Neural progenitor cell (in vitro differentiated cells): ENCODE measurements around the gene CAMK1. TPM values are rescaled to one million over a fixed set of nuclear protein-coding genes. Genes with fewer than 3 reads are reported as not detected.
A peak's percentile ranks its signal among the peaks of the same experiment; 100 is the strongest.

Experiments
- DNase-seq: peaks from one replicate; pipeline ENCODE4 v3.0.0-alpha.2; 2016; ENCODE audit warnings: low spot score
- H2AFZ ChIP-seq: fragments of 200-600 bp; sonication (generic); replicated peaks from 2 replicates; pipeline ENCODE4 v1.6.1; 2016; ENCODE audit warnings: antibody characterized with exemption
- H3F3A ChIP-seq: fragments of 200-600 bp; sonication (generic); 2 replicates; pipeline ENCODE4 v1.6.1; 2016; ENCODE audit warnings: antibody characterized with exemption, low read depth
- H3K27ac ChIP-seq: fragments of 200-600 bp; sonication (generic); 2 replicates; pipeline ENCODE4 v1.5.1; 2016; ENCODE audit warnings: mild to moderate bottlenecking
- H3K27me3 ChIP-seq: fragments of 200-600 bp; sonication (generic); 2 replicates; pipeline ENCODE4 v1.6.1; 2016; ENCODE audit warnings: mild to moderate bottlenecking, moderate library complexity
- H3K36me3 ChIP-seq: fragments of 200-600 bp; sonication (generic); 2 replicates; pipeline ENCODE4 v1.5.1; 2016
- H3K4me1 ChIP-seq: fragments of 200-600 bp; sonication (generic); 2 replicates; pipeline ENCODE4 v1.6.1; 2016; ENCODE audit warnings: mixed run types
- H3K4me2 ChIP-seq: fragments of 200-600 bp; sonication (generic); 2 replicates; pipeline ENCODE4 v1.6.1; 2016
- H3K4me3 ChIP-seq: fragments of 200-600 bp; sonication (generic); 2 replicates; pipeline ENCODE4 v1.5.1; 2016
- H3K79me2 ChIP-seq: fragments of 200-600 bp; sonication (generic); 2 replicates; pipeline ENCODE4 v1.6.1; 2016; ENCODE audit warnings: low read depth
- H3K9ac ChIP-seq: fragments of 200-600 bp; sonication (generic); 2 replicates; pipeline ENCODE4 v1.6.1; 2016
- H3K9me3 ChIP-seq: fragments of 200-600 bp; sonication (generic); 2 replicates; pipeline ENCODE4 v1.5.1; 2016; ENCODE audit warnings: low read depth
- H4K20me1 ChIP-seq: fragments of 200-600 bp; sonication (generic); 2 replicates; pipeline ENCODE4 v1.6.1; 2016; ENCODE audit warnings: low read depth
- H3K27ac Mint-ChIP-seq: 3 replicates; pipeline ENCODE4 v1.8.0; 2021; ENCODE audit warnings: mixed read lengths
- H3K27me3 Mint-ChIP-seq: 2 replicates; pipeline ENCODE4 v1.8.0; 2022; ENCODE audit warnings: low read depth, mild to moderate bottlenecking, inconsistent platforms, moderate library complexity, mixed read lengths; ENCODE audit not compliant: insufficient read depth
- H3K36me3 Mint-ChIP-seq: 3 replicates; pipeline ENCODE4 v1.8.0; 2021; ENCODE audit warnings: mixed read lengths
- H3K4me1 Mint-ChIP-seq: 3 replicates; pipeline ENCODE4 v1.8.0; 2021; ENCODE audit warnings: mixed read lengths
- H3K4me3 Mint-ChIP-seq: 3 replicates; pipeline ENCODE4 v1.8.0; 2021; ENCODE audit warnings: mild to moderate bottlenecking, moderate library complexity, mixed read lengths
- H3K9me3 Mint-ChIP-seq: 3 replicates; pipeline ENCODE4 v1.8.0; 2020; ENCODE audit warnings: mixed read lengths
- CTCF ChIP-seq: fragments of 200-600 bp; sonication (generic); IDR thresholded peaks from 2 replicates; pipeline ENCODE4 v1.5.1; 2017; ENCODE audit warnings: antibody characterized with exemption, mild to moderate bottlenecking
- EZH2 ChIP-seq: fragments of 200-600 bp; sonication (generic); IDR thresholded peaks from 2 replicates; pipeline ENCODE4 v1.6.1; 2017; ENCODE audit warnings: antibody characterized with exemption, mild to moderate bottlenecking, moderate library complexity
- EZH2phosphoT487 ChIP-seq: fragments of 200-600 bp; sonication (generic); IDR thresholded peaks from 2 replicates; pipeline ENCODE4 v1.6.1; 2017; ENCODE audit warnings: antibody characterized with exemption
- total RNA-seq: library from RNA; depleted of rRNA; stranded (reverse); fragments of >200 nt; gene quantifications from 2 replicates; pipeline ENCODE4 v1.2.3, GENCODE V29; 2015; ENCODE audit warnings: low replicate concordance

Gene CAMK1
- total RNA-seq, 1 donor from 2014 or later: 24.9 TPM

- Histone ChIP-seq H3K27ac (no peak overlapping the region), H3K79me2 (peaks cover 16% of the 10 kb centered on the region), H3K4me3 (no peak overlapping the region), H3K27me3 (no peaks in the 10 kb centered on the region), H3K9ac (no peak overlapping the region), H3K4me1 (no peaks in the 10 kb centered on the region), H4K20me1 (peaks cover 3% of the 10 kb centered on the region), H2AFZ (no peak overlapping the region), H3K4me2 (no peak overlapping the region), H3K36me3 (no peaks in the 10 kb centered on the region), H3K9me3 (no peaks in the 10 kb centered on the region), H3F3A (peaks cover 8% of the 10 kb centered on the region)
- TF ChIP-seq EZH2phosphoT487 (no peak), EZH2 (no peak), CTCF (no peak)
- Mint-ChIP-seq H3K36me3 (peaks cover 31% of the 10 kb centered on the region), H3K9me3 (no peaks in the 10 kb centered on the region), H3K4me1 (peaks cover 12% of the 10 kb centered on the region), H3K27me3 (peaks cover 7% of the 10 kb centered on the region), H3K4me3 (no peak overlapping the region), H3K27ac (no peak overlapping the region)
- DNase-seq: no peak
Measured at GRCh38 chr3:9754678-9755077, 15.1 kb downstream of the CAMK1 start.

- Histone ChIP-seq H3K36me3 (no peaks in the 10 kb centered on the region), H3K4me3 (peak overlapping the region; percentile 64), H3F3A (peaks cover 27% of the 10 kb centered on the region), H3K27ac (no peak overlapping the region), H4K20me1 (peaks cover 3% of the 10 kb centered on the region), H3K4me1 (peaks cover 4% of the 10 kb centered on the region), H3K9ac (peak overlapping the region; percentile 18), H3K79me2 (peaks cover 16% of the 10 kb centered on the region), H2AFZ (peak overlapping the region; percentile 88), H3K27me3 (no peaks in the 10 kb centered on the region), H3K4me2 (peak overlapping the region; percentile 82), H3K9me3 (no peaks in the 10 kb centered on the region)
- Mint-ChIP-seq H3K27ac (peak overlapping the region; percentile 90), H3K4me3 (peak overlapping the region; percentile 96), H3K36me3 (peaks cover 31% of the 10 kb centered on the region), H3K9me3 (no peaks in the 10 kb centered on the region), H3K4me1 (peaks cover 18% of the 10 kb centered on the region), H3K27me3 (peaks cover 2% of the 10 kb centered on the region)
- DNase-seq: no peak
- TF ChIP-seq CTCF (no peak), EZH2 (no peak), EZH2phosphoT487 (no peak)
Measured at GRCh38 chr3:9750556-9751411, 19.0 kb downstream of the CAMK1 start.

GRCh38 chr3:9749645-9750555 is 19.8 kb downstream of the CAMK1 start, which contains the start of gene OGG1:
TSS of gene OGG1 (plus strand) at chr3:9749952. CDS start at chr3:9750287, 335 bp downstream.
- peak; percentile 98 for DNase-seq
- Histone ChIP-seq H3K36me3 (no peaks in the 10 kb centered on the region), H4K20me1 (peaks cover 3% of the 10 kb centered on the region), H3K27me3 (no peaks in the 10 kb centered on the region), H3K4me1 (peaks cover 4% of the 10 kb centered on the region), H3K4me3 (peak within 1 kb of the TSS; percentile 64), H3K79me2 (peaks cover 16% of the 10 kb centered on the region), H2AFZ (peak within 1 kb of the TSS; percentile 88), H3K4me2 (peak within 1 kb of the TSS; percentile 82), H3K9me3 (no peaks in the 10 kb centered on the region), H3K9ac (peak within 1 kb of the TSS; percentile 54), H3K27ac (peak within 1 kb of the TSS; percentile 93), H3F3A (peaks cover 27% of the 10 kb centered on the region)
- H3K27ac Mint-ChIP-seq: peak within 1 kb of the TSS; percentile 90
- TF ChIP-seq EZH2 (no peak), CTCF (peak; percentile 3)
- H3K36me3 Mint-ChIP-seq: peaks cover 32% of the 10 kb centered on the region
- peaks cover 18% of the 10 kb centered on the region for H3K4me1 Mint-ChIP-seq
- peak within 1 kb of the TSS; percentile 96 for H3K4me3 Mint-ChIP-seq
- H3K27me3 Mint-ChIP-seq: peaks cover 2% of the 10 kb centered on the region
- no peaks in the 10 kb centered on the region for H3K9me3 Mint-ChIP-seq
